HEK293 (cell line): Measurements from ENCODE around the gene CFI.

Source experiments
- CTCF ChIA-PET: fragments of 350-600 bp; formaldehyde crosslinking; extraction: SDS; loops from one replicate; lab custom pipeline; 2021; ENCODE audit warnings: antibody characterized with exemption; lab: Yijun Ruan, JAX
- POLR2A ChIA-PET: fragments of 300-600 bp; formaldehyde crosslinking; extraction: SDS; loops from one replicate; lab custom pipeline; 2020; ENCODE audit warnings: antibody characterized with exemption, inconsistent platforms; lab: Yijun Ruan, JAX
- H3K27ac ChIP-seq: fragments of 200-500 bp; sonication (Bioruptor generic); 2 replicates; pipeline ENCODE4 v1.5.1; 2014; ENCODE audit warnings: low read depth, low read length, control low read depth, inconsistent platforms; ENCODE audit errors: extremely low read depth
- H3K36me3 ChIP-seq, 2 experiments: fragments of 200-500 bp in 1 of 2; sonication (Bioruptor generic) in 1 of 2; 1 replicate in 1 of 2; 2 replicates in 1 of 2; pipeline ENCODE4 v1.5.1; 2014 to 2017; ENCODE audit warnings: inconsistent platforms in 2 of 2, low read length in 2 of 2; ENCODE audit not compliant: control insufficient read depth in 2 of 2, insufficient read depth in 1 of 2
- H3K4me1 ChIP-seq: fragments of 200-500 bp; sonication (Bioruptor generic); 2 replicates; pipeline ENCODE4 v1.5.1; 2014; ENCODE audit warnings: mild to moderate bottlenecking, low read length, inconsistent platforms; ENCODE audit not compliant: control insufficient read depth, insufficient read depth
- H3K4me3 ChIP-seq: 2 replicates; pipeline ENCODE4 v1.5.1; 2011; ENCODE audit warnings: low read depth, mild to moderate bottlenecking, control low read depth, low read length, moderate library complexity
- H3K9me3 ChIP-seq: fragments of 200-500 bp; sonication (Bioruptor generic); 2 replicates; pipeline ENCODE4 v1.5.1; 2014; ENCODE audit warnings: low read depth, low read length, inconsistent platforms; ENCODE audit not compliant: control insufficient read depth, insufficient read depth
- GLIS2 ChIP-seq: fragments of 450-650 bp; formaldehyde crosslinking; IDR thresholded peaks from 2 replicates; pipeline ENCODE4 v1.5.1; 2016; ENCODE audit warnings: missing biosample characterization, missing genetic modification characterization
- PRDM4 ChIP-seq: fragments of 450-650 bp; formaldehyde crosslinking; IDR thresholded peaks from 2 replicates; pipeline ENCODE4 v1.5.1; 2017; ENCODE audit warnings: missing biosample characterization, missing genetic modification characterization
- REST ChIP-seq: fragments of 450-650 bp; formaldehyde crosslinking; IDR thresholded peaks from 2 replicates; pipeline ENCODE4 v1.5.1; 2016; ENCODE audit warnings: missing biosample characterization, missing genetic modification characterization
- SCRT1 ChIP-seq: fragments of 450-650 bp; formaldehyde crosslinking; IDR thresholded peaks from 2 replicates; pipeline ENCODE4 v1.5.1; 2016; ENCODE audit warnings: missing biosample characterization, missing genetic modification characterization, borderline replicate concordance
- TCF7L2 ChIP-seq: IDR thresholded peaks from 2 replicates; pipeline ENCODE4 v1.6.1; 2011; ENCODE audit warnings: low read depth, mild to moderate bottlenecking, inconsistent platforms, low read length, moderate library complexity, borderline replicate concordance
- YY2 ChIP-seq: fragments of 450-650 bp; formaldehyde crosslinking; IDR thresholded peaks from 2 replicates; pipeline ENCODE4 v1.5.1; 2016; ENCODE audit warnings: missing biosample characterization, missing genetic modification characterization
- ZBTB8A ChIP-seq: fragments of 450-650 bp; formaldehyde crosslinking; IDR thresholded peaks from 2 replicates; pipeline ENCODE4 v1.5.1; 2016; ENCODE audit warnings: missing biosample characterization, missing genetic modification characterization
- ZNF239 ChIP-seq: fragments of 450-650 bp; formaldehyde crosslinking; IDR thresholded peaks from 2 replicates; pipeline ENCODE4 v1.5.1; 2016; ENCODE audit warnings: missing biosample characterization, missing genetic modification characterization
- ZNF248 ChIP-seq: fragments of 450-650 bp; formaldehyde crosslinking; IDR thresholded peaks from 2 replicates; pipeline ENCODE4 v1.5.1; 2017; ENCODE audit warnings: missing biosample characterization, missing genetic modification characterization
- ZNF426 ChIP-seq: fragments of 450-650 bp; formaldehyde crosslinking; IDR thresholded peaks from 2 replicates; pipeline ENCODE4 v1.5.1; 2017; ENCODE audit warnings: missing biosample characterization, missing genetic modification characterization, mild to moderate bottlenecking, inconsistent platforms, moderate library complexity
- ZNF473 ChIP-seq: fragments of 450-650 bp; formaldehyde crosslinking; IDR thresholded peaks from 2 replicates; pipeline ENCODE4 v1.5.1; 2017; ENCODE audit warnings: missing biosample characterization, missing genetic modification characterization
- ZNF521 ChIP-seq: fragments of 450-650 bp; formaldehyde crosslinking; IDR thresholded peaks from 2 replicates; pipeline ENCODE4 v1.5.1; 2017; ENCODE audit warnings: missing biosample characterization, mild to moderate bottlenecking, missing genetic modification characterization
- ZNF621 ChIP-seq: fragments of 450-650 bp; formaldehyde crosslinking; IDR thresholded peaks from 2 replicates; pipeline ENCODE4 v1.5.1; 2017; ENCODE audit warnings: missing biosample characterization, missing genetic modification characterization
- ZNF645 ChIP-seq: fragments of 450-650 bp; formaldehyde crosslinking; IDR thresholded peaks from 2 replicates; pipeline ENCODE4; 2016; ENCODE audit warnings: missing biosample characterization, missing genetic modification characterization
- ZNF658 ChIP-seq: fragments of 450-650 bp; formaldehyde crosslinking; IDR thresholded peaks from 2 replicates; pipeline ENCODE4; 2016; ENCODE audit warnings: missing biosample characterization, missing genetic modification characterization
- ZNF843 ChIP-seq: fragments of 450-650 bp; formaldehyde crosslinking; IDR thresholded peaks from 2 replicates; pipeline ENCODE4 v1.5.1; 2016; ENCODE audit warnings: missing biosample characterization, missing genetic modification characterization
- TF ChIP-seq, protein P1 (sequence below): fragments of 450-650 bp; formaldehyde crosslinking; IDR thresholded peaks from 2 replicates; pipeline ENCODE4 v1.5.1; 2016; ENCODE audit warnings: missing biosample characterization, missing genetic modification characterization, low read depth

Gene CFI

DNA sequence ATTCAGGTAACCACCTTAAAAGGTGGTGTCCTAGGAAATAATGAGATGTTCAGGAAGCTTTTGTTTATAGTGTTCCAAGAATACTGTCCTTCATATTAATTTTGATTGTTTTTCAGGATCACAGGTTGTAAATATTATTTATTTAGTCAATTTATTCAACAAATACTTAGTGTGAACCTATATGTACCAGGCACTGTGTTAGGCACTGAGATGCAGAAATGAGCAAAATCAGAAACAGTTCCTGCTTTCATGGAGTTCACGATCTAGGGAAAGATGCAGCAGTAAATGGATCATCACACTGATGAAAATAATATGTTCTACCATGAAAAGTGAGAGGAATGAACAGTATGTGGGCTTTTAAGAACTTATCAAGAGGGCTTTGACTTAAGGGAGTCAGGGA, 53.7 kb downstream of the CFI start (continued):
- TF ChIP-seq ZNF426 (tag by site-specific recombination) (no peak), PRDM4 (tag by site-specific recombination) (no peak), ZBTB8A (tag by site-specific recombination) (no peak)

DNA sequence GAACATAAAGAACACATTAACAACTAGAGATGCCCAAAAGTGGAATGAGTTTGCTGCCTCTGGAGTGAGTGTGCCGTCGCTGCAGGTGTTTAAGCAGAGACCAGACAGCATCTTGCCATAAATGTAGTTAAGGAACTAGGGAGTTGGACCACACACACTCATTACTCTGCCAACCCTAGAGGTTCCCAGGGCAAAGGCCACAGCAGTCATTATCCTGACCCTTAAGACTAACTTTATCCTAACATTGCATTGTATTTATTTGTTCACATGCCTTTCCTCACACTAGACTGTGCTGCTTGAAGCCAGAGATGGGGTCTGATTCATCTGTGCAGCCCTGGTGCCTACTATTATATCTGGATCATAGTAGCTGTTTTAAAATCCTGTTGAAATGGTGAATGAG, 55.1 kb downstream of the CFI start:
- POLR2A ChIA-PET: no interaction called here
- Histone ChIP-seq H3K36me3 (no peaks in the 10 kb centered on the region), H3K4me1 (no peaks in the 10 kb centered on the region), H3K9me3 (no peaks in the 10 kb centered on the region), H3K4me3 (no peak overlapping the region), H3K27ac (no peak overlapping the region)
- no peak for TF ChIP-seq YY2
- no peak for TF ChIP-seq ZNF621 (tag by site-specific recombination)
- TF ChIP-seq ZNF645 (tag by site-specific recombination): no peak
- TF ChIP-seq ZNF658 (tag by site-specific recombination): no peak
- TF ChIP-seq ZNF521 (tag by site-specific recombination): no peak
- TF ChIP-seq REST (tag by site-specific recombination): no peak
- no peak for TF ChIP-seq TCF7L2
- no peak for TF ChIP-seq SCRT1 (tag by site-specific recombination)
- no peak for TF ChIP-seq ZNF239 (tag by site-specific recombination)
- TF ChIP-seq GLIS2 (tag by site-specific recombination): no peak
- TF ChIP-seq ZNF473 (tag by site-specific recombination): no peak
- no peak for TF ChIP-seq ZNF248 (tag by site-specific recombination)
- TF ChIP-seq ZNF843: no peak
- TF ChIP-seq, protein P1, sequence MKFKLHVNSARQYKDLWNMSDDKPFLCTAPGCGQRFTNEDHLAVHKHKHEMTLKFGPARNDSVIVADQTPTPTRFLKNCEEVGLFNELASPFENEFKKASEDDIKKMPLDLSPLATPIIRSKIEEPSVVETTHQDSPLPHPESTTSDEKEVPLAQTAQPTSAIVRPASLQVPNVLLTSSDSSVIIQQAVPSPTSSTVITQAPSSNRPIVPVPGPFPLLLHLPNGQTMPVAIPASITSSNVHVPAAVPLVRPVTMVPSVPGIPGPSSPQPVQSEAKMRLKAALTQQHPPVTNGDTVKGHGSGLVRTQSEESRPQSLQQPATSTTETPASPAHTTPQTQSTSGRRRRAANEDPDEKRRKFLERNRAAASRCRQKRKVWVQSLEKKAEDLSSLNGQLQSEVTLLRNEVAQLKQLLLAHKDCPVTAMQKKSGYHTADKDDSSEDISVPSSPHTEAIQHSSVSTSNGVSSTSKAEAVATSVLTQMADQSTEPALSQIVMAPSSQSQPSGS (tag by site-specific recombination): no peak
- CTCF ChIA-PET: no interaction called here
